NCI-H2107 (cell line): ENCODE results near the gene FITM2.
"Not testable (repeated sequence)": the region's sequence is repeated elsewhere in the genome, so short reads cannot be mapped to it uniquely, and the experiment has no call there.

Experiments used
- DNase-seq: peaks from one replicate; lab custom pipeline; 2025; lab: John Stamatoyannopoulos, UW

Gene FITM2

DNA sequence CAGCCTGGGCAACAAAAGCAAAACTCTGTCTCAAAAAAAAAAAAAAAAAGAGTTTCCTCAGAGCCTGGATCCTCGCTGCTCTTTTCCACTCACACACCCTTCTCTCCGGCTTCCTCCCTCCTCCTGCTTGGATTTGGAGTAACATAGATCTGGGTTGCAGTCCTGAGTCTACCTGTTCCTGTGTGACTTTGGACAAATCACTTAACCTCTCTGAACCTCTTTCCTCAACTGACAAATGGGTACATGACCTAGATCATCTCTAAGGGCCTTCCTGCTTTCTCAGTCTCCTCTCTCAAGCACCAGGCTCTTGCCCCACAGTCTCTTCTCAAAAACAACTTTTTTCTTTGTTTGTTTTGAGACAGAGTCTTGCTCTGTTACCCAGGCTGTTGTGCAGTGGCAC lies 20.2 kb upstream of the FITM2 start:
- no peak for DNase-seq

DNA sequence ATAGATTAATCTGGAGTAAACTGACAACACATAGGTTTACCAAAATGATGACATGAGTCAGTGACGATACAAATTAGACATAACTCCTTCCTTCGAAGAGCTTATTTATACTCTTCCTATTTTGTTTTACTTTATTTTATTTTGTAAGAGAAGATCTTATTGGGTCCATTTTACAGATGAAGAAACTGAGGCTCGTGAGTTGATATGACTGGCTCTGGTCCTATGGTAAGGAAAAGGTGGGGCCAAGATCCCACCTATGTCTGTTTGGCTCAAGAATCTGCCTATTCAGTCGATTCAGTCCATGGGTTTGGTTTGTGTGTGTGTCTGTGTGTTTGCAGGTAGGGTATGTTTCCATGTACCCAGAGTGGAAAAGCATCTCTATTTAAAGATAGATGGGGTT lies 17.4 kb upstream of the FITM2 start:
- DNase-seq: no peak

DNA sequence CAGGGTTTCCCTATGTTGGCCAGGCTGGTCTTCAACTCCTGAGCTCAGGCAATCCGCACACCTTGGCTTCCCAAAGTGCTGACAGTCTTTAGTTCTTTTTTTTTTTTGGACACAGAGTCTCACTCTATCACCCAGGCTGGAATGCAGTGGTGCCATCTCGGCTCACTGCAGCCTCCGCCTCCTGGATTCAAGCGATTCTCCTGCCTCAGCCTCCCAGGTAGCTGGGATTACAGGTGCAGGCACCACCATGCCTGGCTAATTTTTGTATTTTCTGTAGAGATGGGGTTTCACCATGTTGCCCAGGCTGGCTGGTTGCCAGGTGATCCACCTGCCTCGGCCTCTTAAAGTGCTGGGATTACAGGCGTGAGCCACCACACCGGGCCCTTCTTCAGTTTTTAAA lies 16.7 kb upstream of the FITM2 start:
- not testable (repeated sequence) for DNase-seq

DNA sequence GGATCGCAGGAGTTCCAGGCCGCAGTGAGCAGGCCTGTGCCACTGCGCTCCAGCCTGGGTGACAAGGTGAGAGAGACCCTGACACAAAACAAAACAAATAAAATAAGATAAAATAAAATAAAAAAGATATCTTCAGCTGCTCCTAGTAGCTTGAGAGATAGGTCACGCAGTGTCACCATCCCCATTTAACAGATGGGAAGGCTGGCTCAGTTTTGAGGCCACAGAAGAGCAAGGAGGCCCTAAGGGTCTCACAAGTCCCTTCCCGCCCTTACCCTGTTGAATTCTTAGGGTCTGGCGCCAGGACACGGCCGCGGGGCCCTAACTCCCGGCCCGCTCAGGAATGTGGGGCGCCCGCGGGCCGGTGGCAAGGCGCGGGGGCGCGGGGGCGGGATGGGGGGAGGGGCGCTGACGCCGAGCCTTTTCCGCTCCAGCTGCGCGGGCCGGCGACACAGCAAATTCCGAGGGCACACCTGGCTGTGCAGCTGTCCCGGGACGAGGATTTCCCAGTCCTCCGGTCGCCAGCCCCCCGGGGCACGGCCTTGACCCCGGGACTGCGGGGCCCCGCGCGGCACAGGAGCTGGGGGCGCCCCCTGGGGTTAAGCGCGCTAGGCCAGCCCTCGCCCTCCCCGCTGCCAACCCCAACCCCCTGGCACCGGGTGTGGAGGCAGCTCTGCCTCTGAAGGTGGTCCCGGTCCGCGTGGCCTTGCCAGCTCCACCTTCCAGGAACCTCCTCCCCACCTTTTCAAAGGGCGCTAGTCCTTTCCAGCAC lies 15.6 kb upstream of the FITM2 start:
- no peak for DNase-seq

DNA sequence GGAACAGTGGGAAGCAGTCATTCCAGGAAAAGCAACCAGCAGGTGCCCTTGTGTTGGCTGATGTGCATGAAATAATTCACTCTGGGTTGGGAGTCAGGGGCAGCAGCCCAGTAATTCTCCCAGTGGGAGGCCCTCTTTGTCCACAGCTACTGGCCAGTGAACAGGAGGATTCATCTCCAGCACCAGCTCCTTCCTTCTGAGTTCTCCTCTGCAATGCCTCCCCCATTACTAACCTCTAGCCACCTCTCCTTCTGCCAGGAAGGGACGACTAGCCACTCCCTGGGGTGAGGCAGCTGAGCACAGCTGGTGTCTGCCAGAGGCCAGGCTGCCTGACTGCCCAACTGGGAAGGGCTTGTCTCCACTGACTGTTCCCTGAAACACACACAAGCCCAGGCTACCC lies 13.3 kb upstream of the FITM2 start:
- DNase-seq: no peak

DNA sequence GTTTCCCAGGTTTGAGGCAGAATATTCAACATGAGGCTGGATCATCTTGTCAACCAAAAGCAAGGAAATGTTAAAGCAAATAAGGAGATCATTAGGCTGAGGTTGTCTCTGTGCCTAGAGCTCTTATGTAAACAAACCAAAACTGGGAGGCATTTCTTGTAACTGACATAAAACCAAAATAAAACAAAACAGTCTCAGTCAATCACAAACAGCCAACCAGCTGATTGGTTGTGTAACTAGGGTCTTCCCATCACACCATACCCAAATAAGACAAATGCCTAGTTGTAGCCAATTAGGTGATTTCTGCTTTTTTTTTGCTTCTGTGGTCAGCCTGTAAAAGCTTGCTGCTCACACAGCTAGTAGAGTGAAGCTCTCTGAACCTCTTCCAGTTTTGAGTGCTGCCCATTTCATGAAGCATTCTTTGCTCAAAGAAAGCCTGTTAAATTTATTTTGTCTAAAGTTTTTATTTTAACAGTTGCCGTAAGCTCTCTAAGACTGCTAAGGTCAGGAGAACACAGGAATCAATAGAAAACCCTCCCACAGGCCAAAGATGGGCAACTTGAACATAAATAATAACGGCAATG lies 8.9 kb upstream of the FITM2 start:
- DNase-seq: no peak

DNA sequence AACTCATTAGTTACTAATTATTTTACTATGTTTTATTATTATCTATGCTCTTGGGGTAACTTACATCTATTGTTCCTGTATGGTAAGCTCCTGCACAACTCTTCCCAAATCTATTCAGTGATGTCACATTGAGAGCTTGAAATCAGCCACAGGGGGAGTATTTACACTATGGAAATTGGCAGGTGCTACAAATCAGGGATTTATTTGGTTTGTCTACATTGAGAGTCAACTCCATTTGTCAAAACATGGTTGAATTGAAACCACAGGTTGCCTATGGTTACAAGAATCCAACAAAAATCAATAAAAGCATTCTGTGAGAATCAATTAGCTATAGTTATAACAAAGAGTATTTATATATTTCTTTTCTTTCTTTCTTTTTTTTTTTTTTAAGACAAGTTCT lies 3.9 kb upstream of the FITM2 start:
- DNase-seq: no peak

DNA sequence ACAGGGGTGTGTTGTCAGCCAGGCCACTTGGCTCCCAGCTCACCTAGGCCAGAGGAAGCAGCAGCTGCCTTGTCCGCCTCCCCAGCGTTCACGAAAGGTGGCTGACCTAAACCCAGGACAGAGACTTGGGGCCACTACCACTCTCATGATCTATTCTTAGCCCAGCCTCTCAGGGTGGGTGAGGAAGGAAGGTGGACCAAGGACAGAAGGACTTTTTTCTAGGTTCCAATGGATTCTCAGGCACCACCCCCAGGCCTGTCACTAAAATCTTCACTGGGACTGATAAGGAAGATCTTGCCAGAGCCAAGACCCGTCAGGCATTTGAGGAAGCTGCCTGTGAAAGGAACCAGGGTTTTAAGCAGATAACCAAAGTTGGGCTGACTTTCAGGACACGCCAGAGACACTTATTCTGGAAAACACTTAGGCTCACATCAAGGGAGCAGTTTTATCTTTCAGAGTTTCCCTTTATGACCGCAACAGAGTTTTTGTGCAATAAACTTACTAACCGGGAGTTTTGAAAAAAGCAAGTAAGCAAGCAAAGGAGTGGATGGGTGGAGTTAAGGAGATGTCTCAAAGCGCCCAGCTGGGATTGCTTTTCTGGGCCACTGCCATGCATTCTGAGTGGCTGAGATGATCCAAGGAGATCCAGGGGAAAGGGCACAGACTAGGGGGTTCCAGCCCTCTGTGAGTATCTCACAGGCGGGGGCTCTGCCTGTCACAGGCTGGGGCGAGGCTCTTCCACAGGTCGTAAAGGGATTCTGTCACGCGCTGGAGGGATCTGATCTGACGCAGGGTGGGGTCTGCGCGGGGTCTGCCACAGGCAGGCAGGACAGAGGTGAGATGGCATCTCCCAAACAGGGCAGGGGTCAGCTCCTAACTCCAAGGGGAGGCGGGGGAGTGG lies 989 bp downstream of the FITM2 start:
- DNase-seq: no peak

DNA sequence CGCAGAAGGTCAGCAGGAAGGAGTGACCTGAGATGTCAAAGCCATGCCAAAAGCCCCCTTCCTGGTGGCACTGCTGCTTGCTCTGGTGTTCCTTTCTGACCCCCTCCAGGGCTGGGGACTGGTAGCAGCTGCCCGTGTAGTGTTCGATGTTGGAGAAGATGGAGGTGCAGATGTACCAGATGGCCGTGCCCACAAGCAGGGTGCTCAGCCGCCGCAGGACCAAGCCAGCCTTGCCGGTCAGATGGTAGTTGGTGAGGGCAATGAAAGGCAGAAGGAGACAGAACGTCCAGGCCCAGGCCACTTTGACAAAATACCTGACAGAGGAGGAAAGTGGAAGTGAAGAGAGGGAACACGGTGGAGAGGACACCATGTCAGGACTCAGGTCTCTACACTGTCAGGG lies 4.1 kb downstream of the FITM2 start:
- DNase-seq: no peak

DNA sequence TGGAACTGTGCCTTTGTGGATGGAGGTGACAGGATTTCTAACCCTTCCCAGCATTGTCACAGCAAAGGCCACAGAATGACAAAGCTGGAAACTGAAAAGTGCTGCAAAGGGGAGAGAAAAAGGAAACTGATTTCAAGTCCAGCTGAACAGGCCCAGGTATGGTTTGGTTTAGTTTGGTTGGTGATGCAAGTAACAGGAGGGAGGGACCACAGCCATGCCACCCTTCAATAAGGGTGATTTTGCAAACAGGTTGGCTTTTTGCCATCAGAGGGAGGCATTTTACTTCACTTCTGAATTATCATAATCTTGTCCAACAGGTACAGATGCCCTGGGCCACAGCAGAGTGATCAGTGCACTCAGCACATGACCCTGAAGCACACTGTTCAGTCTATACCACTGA lies 6.6 kb downstream of the FITM2 start:
- DNase-seq: no peak

DNA sequence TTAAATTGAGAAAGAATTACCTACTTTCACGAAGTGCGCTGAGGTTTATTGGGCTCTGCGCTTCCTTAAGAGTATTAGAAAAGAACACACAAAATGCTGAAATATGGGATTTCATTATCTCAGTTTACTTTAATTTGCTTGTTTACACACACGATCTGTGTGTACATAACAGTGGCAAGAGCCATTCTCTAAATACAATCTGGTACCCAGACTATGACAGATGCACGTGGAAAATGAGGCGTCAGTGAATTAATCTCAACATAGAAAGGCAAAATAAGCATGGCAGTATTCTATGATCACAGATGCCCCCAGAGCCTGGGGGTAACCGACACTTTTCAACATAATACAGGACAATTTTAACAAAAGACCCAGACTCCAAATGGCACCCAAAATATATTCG lies 8.3 kb downstream of the FITM2 start:
- no peak for DNase-seq

DNA sequence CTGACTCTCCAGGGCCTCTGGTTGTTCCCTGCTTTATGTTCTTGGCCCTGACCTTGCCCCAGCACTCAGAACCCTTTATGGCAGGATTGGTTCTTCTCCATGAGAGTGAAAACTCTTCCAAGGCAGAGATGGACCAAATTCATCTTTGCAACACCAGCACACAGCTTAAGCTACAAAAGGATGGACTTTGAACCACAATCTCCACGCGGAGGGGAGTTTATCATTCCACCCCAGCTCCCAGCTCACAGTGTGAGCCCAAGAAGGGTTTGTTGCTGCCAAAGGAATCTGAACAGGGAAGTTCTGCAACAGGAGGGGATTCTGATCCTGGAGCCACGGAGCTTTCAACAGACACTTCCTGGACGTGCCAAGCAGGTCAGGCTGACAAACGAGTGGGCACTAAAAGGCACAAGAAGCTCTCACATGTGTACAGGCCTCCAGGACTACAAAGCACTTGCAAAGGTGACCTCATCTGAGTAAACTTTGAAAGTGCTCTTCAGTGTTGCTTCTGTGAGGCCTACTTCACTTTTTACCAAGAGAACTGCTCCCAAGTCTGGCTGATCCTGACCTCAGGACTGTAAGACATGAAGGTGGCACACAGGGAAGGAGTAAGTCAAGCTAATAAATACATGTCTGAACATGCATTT lies 8.9 kb downstream of the FITM2 start:
- no peak for DNase-seq

DNA sequence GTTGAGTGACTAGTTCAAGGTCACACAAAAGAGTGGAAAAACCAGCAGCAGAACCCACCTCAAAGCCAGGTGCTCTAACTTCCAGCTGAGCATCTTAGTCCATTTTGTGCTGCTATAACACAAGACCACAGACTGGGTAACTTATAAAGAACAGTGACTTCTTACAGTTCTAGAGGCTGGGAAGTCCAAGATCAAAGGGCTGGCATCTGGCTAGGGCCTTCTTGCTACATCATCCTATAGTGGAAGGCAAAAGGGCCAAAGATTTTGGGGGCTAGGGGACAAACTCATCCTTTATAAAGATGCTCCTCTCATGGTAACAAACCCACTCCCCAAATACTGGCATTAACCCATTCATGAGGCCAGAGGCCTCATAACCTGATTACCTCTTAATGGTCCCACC lies 9.7 kb downstream of the FITM2 start:
- no peak for DNase-seq

DNA sequence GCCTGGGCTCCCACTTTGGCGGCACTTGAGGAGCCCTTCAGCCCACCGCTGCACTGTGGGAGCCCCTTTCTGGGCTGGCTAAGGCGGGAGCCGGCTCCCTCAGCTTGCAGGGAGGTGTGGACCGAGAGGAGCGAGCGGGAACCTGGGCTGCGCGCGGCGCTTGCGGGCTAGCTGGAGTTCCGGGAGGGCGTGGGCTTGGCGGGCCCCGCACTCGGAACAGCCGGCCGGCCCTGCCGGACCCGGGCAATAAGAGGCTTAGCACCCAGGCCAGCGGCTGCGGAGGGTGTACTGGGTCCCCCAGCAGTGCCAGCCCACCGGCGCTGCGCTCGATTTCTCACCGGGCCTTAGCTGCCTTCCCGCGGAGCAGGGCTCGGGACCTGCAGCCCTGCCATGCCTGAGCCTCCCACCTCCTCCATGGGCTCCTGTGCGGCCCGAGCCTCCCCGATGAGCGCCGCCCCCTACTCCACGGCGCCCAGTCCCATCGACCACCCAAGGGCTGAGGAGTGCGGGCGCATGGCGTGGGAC lies 11.9 kb downstream of the FITM2 start:
- DNase-seq: not testable (repeated sequence)

DNA sequence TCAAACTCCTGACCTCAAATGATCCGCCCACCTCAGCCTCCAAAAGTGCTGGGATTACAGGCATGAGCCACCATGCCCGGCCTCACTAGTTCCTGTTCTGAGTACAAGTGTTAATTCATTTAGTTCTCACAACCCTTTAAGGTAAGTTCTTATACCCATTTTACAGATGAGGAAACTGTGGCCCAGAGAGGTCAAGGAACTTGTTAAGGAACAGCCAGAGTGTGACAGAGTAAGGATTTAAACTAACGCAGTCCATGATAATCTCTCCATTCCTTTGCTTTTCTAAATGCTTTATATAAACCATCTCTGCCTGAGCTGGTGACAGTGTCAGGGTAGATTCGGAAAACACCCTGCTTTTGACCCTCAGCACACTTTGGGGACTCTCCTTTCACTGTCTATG lies 13.3 kb downstream of the FITM2 start:
- DNase-seq: no peak

DNA sequence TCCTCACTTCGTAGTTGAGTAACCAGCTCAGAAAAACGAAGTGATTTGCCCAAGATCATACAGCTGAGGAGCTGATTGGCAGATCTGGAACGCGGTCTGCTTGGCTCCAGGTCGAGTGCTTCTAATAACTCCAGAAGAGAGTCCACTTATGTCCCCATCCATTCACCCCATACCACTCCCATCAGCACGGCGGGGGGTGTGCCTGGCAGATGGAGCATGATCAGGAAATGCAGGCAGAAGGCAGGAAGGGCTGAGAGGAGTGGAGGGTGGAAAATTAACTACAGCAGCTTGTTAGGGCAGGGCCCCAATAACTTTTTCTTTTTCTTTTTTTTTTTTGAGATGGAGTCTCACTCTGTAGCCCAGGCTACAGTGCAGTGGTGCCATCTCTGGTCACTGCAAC lies 15.0 kb downstream of the FITM2 start:
- DNase-seq: peak; percentile 8

DNA sequence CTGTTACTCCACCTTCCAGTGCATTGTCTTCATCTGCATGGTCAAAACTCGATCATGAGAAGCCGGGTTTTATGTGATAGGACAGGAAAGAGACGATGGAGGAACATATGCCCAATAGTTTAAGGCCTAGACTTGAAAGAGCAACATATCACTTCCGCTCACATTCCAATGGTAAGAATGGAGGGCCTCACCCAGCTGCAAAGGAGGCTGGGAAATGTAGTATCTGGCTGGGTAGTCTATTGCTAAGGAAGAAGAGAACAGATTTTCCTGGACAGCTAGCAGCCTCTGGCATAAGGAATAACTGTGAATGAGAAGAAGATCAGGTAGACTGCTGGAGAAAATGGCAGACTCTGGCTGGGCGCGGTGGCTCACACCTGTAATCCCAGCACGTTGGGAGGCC lies 19.2 kb downstream of the FITM2 start:
- DNase-seq: no peak

DNA sequence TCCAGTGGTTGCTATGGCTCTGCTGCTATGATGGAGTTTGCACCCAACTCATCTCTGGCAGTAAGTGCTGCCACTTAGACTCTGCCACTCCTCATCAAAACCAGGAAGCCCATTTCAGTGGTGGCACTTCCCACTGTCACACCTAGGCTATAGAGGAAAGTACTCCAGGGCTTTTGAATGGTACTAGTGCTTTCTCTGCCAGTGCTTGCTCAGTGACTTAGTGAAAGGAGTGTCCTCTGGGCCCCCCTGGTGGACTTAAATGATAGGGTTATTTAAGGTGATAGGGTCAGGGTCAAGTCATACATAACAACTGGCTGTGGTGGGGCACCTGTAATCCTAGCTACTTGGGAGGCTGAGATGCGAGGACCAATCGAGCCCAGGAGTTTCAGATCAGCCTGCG lies 22.8 kb downstream of the FITM2 start:
- DNase-seq: no peak

DNA sequence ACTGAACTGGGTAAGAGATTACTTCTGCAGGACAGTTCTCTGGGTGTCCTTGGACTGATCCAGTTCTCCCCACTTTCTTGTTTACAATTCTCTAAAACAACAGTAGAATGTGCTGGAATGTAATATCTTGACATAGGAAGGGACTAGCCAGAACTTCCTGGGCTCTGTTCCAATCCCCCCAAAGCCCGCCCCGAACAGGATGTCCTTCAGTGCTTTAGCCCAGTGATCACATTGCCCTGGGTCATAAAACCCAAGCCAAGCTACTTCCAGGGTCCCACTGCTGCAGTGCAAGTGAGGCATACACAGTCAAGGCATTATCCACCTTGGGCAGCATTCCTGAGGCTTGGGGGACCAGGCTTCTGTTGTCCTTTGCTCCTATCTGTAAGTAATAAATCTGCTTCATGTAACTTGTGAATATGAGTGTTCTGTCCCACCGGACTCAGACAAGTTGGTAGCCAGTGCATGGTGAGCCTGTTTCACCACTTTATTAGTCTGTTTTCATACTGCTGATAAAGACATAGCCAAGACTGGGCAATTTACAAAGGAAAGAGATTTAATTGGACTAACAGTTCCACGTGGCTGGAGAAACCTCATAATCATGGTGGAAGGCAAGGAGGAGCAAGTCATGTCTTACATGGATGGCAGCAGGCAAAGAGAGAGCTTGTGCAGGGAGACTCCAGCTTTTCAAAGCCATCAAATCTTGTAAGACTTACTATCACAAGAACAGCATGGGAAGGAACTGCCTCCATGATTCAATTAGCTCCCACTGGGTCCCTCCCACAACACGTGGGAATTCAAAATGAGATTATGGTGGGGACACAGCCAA lies 23.5 kb downstream of the FITM2 start:
- no peak for DNase-seq

DNA sequence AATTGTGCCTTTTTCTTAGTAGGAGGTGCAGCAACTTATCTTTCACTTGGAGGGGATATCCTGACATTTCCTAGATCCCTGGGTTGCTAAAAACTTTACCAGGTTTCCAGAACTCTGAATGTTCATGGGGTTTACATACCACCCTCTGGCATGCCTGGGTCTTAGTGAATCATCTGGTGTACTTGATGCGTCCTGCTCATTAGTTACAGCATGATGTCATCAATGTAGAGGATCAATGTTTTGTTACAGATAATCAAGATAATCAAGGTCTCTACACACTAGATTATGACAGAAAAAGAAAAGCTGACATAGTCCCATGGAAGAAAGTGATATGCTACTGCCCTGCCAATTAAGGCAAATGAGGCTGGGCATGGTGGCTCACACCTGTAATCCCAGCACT lies 27.0 kb downstream of the FITM2 start:
- DNase-seq: no peak

DNA sequence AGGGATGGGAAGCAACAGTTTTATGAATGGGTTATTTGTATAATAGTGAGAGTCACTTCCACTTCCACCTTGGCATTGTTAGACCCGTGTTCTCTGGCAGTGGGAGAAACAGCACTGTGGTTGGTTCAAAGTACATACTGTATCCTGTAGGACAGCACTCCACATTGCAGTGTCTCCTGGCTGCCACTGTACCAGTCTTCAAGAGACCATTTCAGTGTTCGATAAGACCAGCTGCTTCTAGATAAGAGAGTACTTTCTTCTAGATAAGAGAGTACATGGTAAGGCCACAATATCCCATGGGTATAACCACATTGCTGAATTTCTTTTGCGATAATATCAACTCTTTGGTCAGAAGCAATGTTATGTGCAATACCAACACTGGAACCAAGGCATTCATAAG lies 28.8 kb downstream of the FITM2 start:
- DNase-seq: no peak
